AG10803 (cell line): Measurements from ENCODE around the gene STRN3.
"Not testable (repeated sequence)": the region's sequence is repeated elsewhere in the genome, so short reads cannot be mapped to it uniquely, and the experiment has no call there.

Source experiments
- DNase-seq: peaks from one replicate; pipeline ENCODE4 v3.0.0; 2010; ENCODE audit warnings: low read depth
- H3K4me3 ChIP-seq: 2 replicates; pipeline ENCODE4 v1.5.1; 2011; ENCODE audit warnings: mild to moderate bottlenecking, low read length, control low read depth
- TF ChIP-seq, protein P1 (sequence below): conservative IDR thresholded peaks from 2 replicates; pipeline ENCODE4 v1.5.1; 2011; ENCODE audit warnings: mild to moderate bottlenecking, low read length, control low read depth, inconsistent platforms

The STRN3 gene

GRCh38 chr14:31013841-31014240, 12.3 kb downstream of the STRN3 start:
- no peak overlapping the region for H3K4me3 ChIP-seq
- no peak for DNase-seq
- TF ChIP-seq, protein P1, sequence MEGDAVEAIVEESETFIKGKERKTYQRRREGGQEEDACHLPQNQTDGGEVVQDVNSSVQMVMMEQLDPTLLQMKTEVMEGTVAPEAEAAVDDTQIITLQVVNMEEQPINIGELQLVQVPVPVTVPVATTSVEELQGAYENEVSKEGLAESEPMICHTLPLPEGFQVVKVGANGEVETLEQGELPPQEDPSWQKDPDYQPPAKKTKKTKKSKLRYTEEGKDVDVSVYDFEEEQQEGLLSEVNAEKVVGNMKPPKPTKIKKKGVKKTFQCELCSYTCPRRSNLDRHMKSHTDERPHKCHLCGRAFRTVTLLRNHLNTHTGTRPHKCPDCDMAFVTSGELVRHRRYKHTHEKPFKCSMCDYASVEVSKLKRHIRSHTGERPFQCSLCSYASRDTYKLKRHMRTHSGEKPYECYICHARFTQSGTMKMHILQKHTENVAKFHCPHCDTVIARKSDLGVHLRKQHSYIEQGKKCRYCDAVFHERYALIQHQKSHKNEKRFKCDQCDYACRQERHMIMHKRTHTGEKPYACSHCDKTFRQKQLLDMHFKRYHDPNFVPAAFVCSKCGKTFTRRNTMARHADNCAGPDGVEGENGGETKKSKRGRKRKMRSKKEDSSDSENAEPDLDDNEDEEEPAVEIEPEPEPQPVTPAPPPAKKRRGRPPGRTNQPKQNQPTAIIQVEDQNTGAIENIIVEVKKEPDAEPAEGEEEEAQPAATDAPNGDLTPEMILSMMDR = no peak

DNA sequence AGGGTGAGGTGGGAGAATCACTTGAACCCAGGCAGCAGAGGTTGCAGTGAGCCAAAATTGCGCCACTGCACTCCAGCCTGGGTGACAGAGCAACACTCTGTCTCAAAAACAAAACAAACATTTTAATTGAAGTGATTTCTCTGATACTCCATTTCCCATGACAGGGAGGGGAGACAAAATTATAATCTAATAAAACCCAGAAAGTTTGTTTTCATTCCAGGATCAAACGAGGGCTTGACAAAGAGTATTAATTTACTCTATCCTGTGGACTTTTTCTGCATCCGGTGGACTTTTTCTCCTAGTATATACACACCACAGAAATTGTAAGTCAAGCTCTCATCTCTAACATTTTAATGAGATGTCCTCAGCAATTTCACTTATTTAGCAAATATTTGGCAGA, 15.2 kb downstream of the STRN3 start:
- no peak overlapping the region for H3K4me3 ChIP-seq

GRCh38 chr14:31009836-31010574, 16.2 kb downstream of the STRN3 start:
- no peak for DNase-seq
- H3K4me3 ChIP-seq = no peak overlapping the region
- TF ChIP-seq, protein P1 = no peak

More for the DNA sequence above, 15.2 kb downstream of the STRN3 start:
- TF ChIP-seq, protein P1 = no peak
- no peak for DNase-seq

DNA sequence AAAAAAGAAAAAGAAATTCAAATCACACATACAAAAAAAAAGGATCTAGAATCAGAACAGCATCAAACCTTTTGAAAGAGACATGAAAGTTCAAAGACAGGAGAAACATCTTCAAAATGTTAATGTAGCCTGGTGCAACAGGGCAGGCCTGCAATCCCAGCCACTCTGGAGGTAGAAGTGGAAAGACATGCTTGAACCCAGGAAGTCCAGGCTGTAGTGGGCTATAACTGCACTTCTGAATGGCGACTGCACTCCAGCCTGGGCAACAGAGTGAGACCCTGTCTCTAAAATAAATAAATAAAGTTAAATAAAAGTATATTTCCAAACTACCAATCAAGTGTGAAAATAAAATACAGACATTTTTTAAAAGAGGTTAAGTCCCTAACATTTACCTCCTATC, 19.5 kb downstream of the STRN3 start:
- no peak for DNase-seq
- H3K4me3 ChIP-seq = no peak overlapping the region
- TF ChIP-seq, protein P1 = no peak

DNA sequence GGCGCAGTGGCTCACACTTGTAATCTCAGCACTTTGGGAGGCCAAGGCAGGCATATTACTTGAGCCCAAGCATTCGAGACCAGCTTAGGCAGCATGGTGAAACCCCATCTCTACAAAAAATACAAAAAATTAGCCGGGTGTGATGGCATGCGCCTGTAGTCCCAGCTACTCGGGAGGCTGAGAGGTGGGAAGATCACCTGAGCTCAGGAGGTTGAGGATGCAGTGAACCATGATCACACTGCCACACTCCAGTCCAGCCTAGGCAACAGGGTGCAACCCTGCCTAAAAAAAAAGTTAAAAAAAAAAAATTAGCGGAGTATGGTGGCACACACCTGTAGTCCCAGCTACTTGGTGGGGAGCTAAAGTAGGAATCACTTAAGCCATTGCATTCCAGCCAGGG, 22.2 kb downstream of the STRN3 start:
- DNase-seq, H3K4me3 ChIP-seq: not testable (repeated sequence)

DNA sequence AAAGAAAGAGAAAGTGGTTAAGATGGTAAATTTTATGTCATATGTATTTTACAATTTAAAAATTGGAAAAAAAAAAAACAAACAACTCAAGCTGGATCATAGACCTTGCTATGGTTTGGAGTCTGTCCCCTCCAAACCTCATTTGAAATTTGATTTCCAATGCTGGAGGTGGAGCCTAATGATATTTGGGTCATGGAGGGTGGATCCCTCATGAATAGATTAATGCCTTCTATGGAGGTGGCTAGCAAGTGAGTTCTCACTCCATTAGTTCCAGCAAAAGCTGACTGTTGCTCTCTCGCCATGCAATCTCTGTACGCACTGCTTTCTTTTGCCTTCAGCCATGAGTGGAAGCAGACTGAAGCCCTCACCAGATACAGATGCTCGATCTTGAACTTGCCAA, 22.9 kb downstream of the STRN3 start:
- TF ChIP-seq, protein P1 = no peak
- no peak overlapping the region for H3K4me3 ChIP-seq
- DNase-seq = no peak

GRCh38 chr14:31001339-31001658, 24.9 kb downstream of the STRN3 start:
- no peak overlapping the region for H3K4me3 ChIP-seq
- TF ChIP-seq, protein P1 = no peak
- DNase-seq = no peak
